Measurements from ENCODE around the gene CEP89.
A peak's percentile ranks its signal among the peaks of the same experiment; 100 is the strongest.
"Not testable (repeated sequence)": the region's sequence is repeated elsewhere in the genome, so short reads cannot be mapped to it uniquely, and the experiment has no call there.

Gene CEP89

DNA sequence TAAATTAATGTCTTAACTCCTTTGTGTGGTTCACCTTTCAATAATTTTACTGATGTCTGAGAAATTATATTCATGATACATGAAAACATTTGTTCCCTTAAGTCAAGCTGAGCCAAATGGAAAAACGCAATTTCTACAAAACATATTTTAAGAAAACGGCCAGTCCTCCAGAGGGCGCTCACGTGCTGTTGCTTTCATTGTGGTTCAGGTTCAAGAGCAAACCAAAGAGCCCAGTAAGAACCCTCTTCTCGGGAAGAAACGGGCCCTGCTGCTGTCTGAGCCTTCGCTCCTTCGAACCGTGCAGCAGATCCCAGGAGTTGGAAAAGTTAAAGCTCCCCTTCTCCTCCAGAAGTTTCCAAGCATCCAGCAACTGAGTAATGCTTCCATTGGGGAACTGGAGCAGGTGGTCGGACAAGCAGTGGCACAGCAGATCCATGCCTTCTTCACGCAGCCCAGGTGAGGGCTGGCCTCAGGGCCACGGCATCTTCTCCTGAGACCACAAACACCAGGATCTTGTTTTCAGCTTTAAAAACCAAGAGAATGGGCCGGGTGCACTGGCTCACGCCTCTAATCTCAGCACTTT is 4.6 kb upstream of the CEP89 start:
- DNase-seq (ENCODE audit: extremely low read depth, low read depth) = peak; percentile 49
- TF ChIP-seq, protein P1, sequence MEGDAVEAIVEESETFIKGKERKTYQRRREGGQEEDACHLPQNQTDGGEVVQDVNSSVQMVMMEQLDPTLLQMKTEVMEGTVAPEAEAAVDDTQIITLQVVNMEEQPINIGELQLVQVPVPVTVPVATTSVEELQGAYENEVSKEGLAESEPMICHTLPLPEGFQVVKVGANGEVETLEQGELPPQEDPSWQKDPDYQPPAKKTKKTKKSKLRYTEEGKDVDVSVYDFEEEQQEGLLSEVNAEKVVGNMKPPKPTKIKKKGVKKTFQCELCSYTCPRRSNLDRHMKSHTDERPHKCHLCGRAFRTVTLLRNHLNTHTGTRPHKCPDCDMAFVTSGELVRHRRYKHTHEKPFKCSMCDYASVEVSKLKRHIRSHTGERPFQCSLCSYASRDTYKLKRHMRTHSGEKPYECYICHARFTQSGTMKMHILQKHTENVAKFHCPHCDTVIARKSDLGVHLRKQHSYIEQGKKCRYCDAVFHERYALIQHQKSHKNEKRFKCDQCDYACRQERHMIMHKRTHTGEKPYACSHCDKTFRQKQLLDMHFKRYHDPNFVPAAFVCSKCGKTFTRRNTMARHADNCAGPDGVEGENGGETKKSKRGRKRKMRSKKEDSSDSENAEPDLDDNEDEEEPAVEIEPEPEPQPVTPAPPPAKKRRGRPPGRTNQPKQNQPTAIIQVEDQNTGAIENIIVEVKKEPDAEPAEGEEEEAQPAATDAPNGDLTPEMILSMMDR (IDR thresholded peaks at IDR 0.05; ENCODE audit: low read depth, low read length, missing control alignments) = peak; percentile 88
- H3K4me3 ChIP-seq (replicated peaks; ENCODE audit: low read depth, low read length) = no peak overlapping the region

DNA sequence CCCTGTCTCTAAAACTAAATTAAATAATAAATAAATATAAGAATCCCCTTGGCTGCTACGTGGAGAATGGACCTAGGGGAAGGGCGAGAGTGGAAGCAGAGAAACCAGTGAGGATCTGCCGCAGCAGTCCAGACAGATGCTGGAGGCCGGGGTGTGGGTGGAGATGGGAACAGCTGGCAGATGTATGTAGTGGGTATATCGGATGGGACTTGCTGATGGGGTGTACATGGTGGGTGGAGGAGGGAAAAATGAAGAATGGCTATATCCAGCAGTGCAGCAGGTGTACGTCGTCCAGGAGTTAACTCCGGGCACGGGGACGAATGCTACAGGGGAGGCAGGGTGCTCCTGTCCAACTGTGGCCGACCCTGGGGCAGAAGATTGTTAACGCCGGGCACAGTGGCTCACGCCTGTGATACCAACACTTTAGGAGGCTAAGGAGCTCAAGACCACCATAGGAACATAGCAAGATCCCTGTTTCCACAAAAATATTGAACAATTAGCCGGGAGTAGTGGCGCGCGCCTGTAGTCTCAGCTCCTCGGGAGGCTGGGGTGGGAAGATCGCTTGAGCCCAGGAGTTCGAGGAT is 654 bp downstream of the CEP89 start:
- no peak for DNase-seq (ENCODE audit: extremely low read depth, low read depth)
- TF ChIP-seq, protein P1 (IDR thresholded peaks at IDR 0.05; ENCODE audit: low read depth, low read length, missing control alignments) = no peak
- peak overlapping the region; percentile 67 for H3K4me3 ChIP-seq (replicated peaks; ENCODE audit: low read depth, low read length)

DNA sequence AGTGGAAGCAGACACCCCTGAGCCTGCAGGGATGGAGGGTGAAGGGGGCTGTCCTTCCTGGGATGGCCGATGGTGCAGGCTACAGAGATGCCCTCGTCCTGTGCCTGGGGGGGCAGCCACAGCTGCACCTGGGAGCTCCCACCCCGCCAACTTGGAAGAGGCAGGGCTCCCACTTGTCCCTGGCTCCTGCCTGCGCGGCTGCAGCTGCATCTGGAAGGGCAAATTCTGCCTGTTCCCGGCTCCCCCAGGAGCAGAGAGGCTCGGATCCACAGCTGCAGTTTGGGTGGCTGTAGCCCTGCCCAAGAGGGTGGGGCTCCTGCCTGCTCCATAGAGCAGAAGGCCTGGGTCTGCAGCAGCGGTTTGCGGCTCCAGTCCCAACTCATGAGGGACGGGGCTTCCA is 2.2 kb downstream of the CEP89 start:
- TF ChIP-seq, protein P1 (IDR thresholded peaks at IDR 0.05; ENCODE audit: low read depth, low read length, missing control alignments) = no peak
- H3K4me3 ChIP-seq (replicated peaks; ENCODE audit: low read depth, low read length) = no peak overlapping the region
- DNase-seq (ENCODE audit: extremely low read depth, low read depth) = no peak

DNA sequence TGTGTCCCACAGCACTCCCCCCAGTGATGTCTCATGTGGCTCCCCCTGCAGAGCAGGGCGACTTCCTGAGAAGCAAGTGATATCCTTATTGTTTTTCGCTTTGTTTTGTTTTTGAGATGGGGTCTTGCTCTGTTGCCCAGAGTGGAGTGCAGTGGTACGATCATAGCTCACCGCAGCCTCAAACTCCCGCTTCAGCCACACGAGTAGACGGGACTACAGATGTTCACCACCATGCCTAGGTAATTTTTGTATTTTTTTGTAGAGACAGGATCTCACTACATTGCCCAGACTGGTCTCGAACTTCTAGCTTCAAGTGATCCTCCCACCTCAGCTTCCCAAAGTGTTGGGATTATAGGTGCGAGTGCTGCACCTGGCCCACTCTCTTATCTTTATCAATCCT is 5.0 kb downstream of the CEP89 start:
- H3K4me3 ChIP-seq (replicated peaks; ENCODE audit: low read depth, low read length) = no peak overlapping the region
- no peak for DNase-seq (ENCODE audit: extremely low read depth, low read depth)
- TF ChIP-seq, protein P1 (IDR thresholded peaks at IDR 0.05; ENCODE audit: low read depth, low read length, missing control alignments) = no peak

DNA sequence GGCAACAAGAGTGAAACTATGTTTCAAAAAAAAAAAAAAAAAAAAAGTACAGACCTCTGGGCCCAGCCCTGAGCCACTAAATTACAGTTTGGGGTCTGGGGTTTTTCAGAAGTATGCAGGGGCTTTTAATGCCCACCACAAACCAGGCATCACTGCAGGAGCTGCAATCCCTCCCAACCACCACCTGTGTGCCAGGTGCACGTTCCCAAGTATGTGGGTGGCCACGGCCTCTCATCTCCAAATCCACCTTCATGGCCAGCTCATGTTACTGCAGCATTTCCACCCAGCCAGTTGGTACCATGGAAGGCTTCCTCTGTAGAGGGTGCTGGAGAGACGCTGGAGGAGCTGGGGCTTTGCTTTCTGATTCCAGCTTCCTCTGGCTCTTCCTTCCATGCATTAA is 26.5 kb downstream of the CEP89 start:
- TF ChIP-seq, protein P1 (IDR thresholded peaks at IDR 0.05; ENCODE audit: low read depth, low read length, missing control alignments) = no peak
- DNase-seq (ENCODE audit: extremely low read depth, low read depth) = no peak

GRCh38 chr19:32941273-32941672 is 30.5 kb downstream of the CEP89 start:
- DNase-seq (ENCODE audit: extremely low read depth, low read depth); H3K4me3 ChIP-seq (replicated peaks; ENCODE audit: low read depth, low read length): not testable (repeated sequence)

More for the DNA sequence above, 26.5 kb downstream of the CEP89 start:
- no peak overlapping the region for H3K4me3 ChIP-seq (replicated peaks; ENCODE audit: low read depth, low read length)

- no peak overlapping the region for H3K4me3 ChIP-seq (replicated peaks; ENCODE audit: low read depth, low read length)
- DNase-seq (ENCODE audit: extremely low read depth, low read depth) = no peak
- TF ChIP-seq, protein P1 (IDR thresholded peaks at IDR 0.05; ENCODE audit: low read depth, low read length, missing control alignments) = no peak
Measured at GRCh38 chr19:32936065-32936464, 35.7 kb downstream of the CEP89 start.
